GM19240 (cell line): ENCODE results near the gene POLE4.
A peak's percentile ranks its signal among the peaks of the same experiment; 100 is the strongest.

Experiments
- DNase-seq: peaks from one replicate; pipeline ENCODE4 v3.0.0; 2011; ENCODE audit warnings: low spot score; ENCODE audit not compliant: insufficient read length

POLE4 gene

GRCh38 chr2:74939919-74940812 is 18.3 kb upstream of the POLE4 start:
- DNase-seq, result no peak

DNA sequence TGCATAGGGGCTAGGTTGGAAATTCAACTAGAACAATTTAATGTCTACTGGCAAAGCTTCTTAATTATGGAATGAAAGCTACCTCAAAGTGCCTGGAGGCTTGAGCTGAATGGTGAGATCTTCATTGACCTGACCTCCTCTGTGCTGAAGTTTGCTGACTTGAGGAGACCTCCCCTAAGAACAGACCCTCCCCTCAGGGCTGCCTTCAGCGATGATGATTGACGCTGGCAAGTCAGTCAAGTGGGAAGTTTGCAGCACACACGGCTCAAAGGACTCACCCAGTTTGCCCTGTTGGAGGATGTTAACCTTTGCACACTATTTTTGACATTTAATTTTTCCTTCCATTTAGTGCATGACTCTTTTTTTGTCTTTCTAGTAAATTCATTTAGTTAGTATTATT is 17.2 kb upstream of the POLE4 start:
- DNase-seq, result no peak

GRCh38 chr2:74942263-74942662 is 16.2 kb upstream of the POLE4 start:
- DNase-seq, result no peak

- DNase-seq, result peak; percentile 64
Observed at GRCh38 chr2:74944987-74945787, 13.3 kb upstream of the POLE4 start.

DNA sequence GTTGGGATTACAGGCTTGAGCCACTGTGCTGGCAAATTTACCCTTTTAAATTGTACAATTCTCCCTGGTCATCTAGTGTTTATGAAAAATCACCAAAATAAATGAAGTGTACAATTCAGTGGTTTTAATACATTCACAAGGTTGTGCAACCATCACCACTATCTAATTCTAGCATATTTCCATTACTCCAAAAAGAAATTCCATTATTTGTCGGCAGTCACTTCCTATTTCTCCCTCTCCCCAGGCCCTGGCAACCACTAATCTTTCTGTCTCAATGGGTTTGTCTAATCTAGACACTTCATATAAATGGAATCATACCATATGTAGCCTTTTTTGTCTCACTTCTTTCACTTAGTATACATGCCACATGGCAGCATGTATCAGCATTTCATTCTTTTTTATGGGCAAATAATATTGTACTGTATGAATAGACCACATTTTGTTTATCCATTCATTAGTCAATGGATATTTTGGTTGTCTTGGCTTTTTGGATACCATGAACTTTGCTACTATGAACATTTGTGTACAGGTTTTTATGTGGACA is 12.6 kb upstream of the POLE4 start:
- DNase-seq, result no peak

GRCh38 chr2:74947703-74948102 is 10.7 kb upstream of the POLE4 start:
- no peak for DNase-seq

DNA sequence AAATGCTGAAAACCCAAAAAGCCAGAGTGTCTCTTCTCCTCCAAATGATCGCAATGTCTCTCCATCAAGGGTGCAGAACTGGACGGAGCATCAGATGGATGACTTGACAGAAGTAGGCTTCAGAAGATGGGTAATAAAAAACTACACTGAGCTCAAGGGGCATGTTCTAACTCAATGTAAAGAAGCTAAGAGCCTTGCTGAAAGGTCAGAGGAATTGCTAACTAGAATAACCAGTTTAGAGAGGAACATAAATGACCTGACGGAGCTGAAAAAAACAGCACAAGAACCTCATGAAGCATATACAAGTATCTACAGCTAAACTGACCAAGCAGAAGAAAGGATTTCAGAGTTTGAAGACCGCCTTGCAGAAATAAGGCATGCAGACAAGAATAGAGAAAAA is 9.7 kb upstream of the POLE4 start:
- no peak for DNase-seq

DNA sequence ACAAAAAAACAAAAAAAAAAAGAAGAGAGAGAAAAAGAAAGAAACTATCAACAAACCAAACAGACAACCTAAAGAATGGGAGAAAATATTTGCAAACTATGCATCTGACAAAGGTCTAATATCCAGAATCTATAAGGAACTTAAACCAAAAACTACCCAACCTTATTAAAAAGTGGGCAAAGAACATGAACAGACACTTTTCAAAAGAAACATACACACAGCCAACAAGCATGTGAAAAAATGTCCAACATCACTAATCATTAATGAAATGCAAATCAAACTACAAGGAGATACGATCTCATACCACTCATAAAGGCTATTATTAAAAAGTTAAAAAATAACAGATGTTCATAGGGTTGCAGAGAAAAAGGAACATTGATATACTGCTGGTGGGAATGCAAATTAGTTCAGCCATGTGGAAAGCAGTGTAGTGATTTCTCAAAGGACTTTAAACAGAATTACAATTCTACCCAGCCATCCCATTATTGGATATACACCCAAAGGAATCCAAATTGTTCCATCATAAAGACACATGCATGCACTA is 7.2 kb upstream of the POLE4 start:
- DNase-seq, result no peak

- DNase-seq, result no peak
Observed at GRCh38 chr2:74952575-74952974, 5.9 kb upstream of the POLE4 start.

DNA sequence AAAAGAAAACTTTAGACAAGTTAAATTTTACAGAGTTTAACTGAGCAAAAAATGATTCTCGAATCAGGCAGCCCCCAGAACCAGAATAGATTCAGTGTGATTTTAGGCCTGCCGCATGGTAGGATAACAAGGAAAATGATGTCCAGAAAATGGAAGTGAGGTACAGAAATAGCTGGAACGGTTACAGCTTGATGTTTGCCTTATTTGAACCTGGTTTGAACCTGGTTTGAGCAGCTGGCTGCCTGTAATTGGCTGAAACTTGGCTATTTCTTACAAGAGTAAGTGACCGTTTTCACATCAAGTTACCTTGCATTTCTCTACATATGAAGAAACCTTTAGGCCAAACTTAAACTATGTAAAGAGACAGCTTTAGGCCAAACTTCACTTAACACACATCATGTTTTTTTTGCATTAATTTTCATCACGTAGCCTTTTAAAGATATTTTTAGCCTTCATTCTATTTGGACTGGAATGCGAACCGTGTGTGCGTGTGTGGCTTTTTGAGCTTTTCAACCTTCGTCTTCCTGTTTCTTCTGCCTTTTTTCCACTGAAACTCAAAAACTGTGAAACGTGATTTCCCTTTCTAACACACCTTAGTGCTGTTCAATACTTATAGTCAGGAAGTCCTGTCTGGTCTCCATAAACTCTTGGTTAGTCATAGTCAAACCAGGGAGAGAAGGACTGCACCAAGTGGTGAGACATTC is 4.5 kb upstream of the POLE4 start:
- DNase-seq, result no peak

GRCh38 chr2:74954500-74954874 is 4.0 kb upstream of the POLE4 start:
- no peak for DNase-seq

- no peak for DNase-seq
Observed at GRCh38 chr2:74957886-74958273, 563 bp upstream of the POLE4 start.

GRCh38 chr2:74959106-74959751 is 786 bp downstream of the POLE4 start:
- no peak for DNase-seq

- no peak for DNase-seq
Observed at GRCh38 chr2:74966887-74967286, 8.4 kb downstream of the POLE4 start.

DNA sequence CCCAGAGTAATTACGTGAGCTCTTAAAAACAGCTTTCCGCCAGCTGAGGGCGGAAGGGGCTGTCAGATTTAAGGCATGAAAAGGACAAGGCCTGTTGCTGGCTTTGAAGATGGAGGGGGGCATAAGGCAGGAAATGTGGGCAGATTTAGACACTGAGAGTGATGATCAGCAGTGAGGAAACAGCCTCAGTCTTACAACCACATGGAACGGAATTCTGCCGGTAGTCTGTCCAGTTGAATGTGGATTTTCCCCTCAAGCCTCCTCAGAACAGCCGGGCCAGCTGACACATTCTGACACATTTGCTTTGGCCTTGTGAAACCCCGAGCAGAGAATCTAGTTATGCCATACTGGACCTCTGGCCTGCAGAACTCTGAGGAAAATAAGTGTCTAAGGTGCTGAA is 16.6 kb downstream of the POLE4 start:
- DNase-seq, result no peak

- DNase-seq, result no peak
Observed at GRCh38 chr2:74979844-74980243, 21.4 kb downstream of the POLE4 start.

GRCh38 chr2:74982577-74982976 is 24.1 kb downstream of the POLE4 start:
- no peak for DNase-seq

GRCh38 chr2:74983631-74984392 is 25.4 kb downstream of the POLE4 start:
- DNase-seq, result no peak

DNA sequence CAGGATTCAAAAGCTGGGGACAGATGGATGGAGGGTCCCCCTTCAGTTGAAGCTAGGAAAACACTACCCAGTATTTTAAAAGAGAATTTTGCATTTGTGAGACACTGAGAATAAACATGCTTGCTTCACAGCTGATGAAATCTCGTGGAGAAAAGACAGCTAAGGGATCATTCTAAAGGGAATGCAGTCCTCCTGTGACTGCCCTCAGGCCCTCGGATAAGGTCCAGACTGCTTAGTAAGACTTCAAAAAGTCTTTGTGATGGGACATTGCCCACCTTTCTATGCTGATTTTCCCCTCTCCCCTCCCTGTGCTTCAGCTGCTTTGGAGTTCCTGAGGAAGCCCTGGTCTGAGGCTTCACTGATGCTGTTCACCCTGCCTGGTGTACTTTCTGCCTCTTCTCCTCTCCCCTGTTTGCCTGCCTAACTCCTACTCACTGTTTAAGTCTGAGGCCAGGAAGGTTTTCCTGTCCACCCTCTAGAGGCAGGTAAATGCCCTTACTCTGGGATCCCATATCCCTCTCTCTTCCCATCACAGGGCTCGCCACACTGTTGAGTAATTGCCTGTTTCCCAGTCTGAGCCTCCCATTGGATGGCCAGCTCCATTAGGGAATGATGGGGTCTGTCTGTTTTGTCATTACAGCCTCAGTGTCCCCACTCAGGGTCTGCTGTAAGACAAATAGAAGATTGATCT is 26.6 kb downstream of the POLE4 start:
- no peak for DNase-seq
